ACC112 (cell line): ENCODE data around the gene ASB2.

Experiments
- H2AFZ ChIP-seq: fragments of 200-600 bp; sonication (generic); one replicate; pipeline ENCODE4 v1.6.0; 2017; ENCODE audit warnings: antibody characterized with exemption, low read length; ENCODE audit not compliant: unreplicated experiment
- H3K27ac ChIP-seq: fragments of 200-600 bp; sonication (generic); 2 replicates; pipeline ENCODE4 v1.5.1; 2014; ENCODE audit warnings: low read depth, mild to moderate bottlenecking, antibody characterized with exemption, low read length, moderate library complexity
- H3K27me3 ChIP-seq: fragments of 200-600 bp; sonication (generic); 2 replicates; pipeline ENCODE4 v1.6.1; 2014; ENCODE audit warnings: mild to moderate bottlenecking, antibody characterized with exemption, low read length, moderate library complexity, mixed read lengths; ENCODE audit not compliant: insufficient read depth
- H3K36me3 ChIP-seq: fragments of 200-600 bp; sonication (generic); 2 replicates; pipeline ENCODE4 v1.6.1; 2016; ENCODE audit warnings: mild to moderate bottlenecking, antibody characterized with exemption, low read length, moderate library complexity, mixed read lengths; ENCODE audit not compliant: insufficient read depth
- H3K4me1 ChIP-seq: fragments of 200-600 bp; sonication (generic); one replicate; pipeline ENCODE4 v1.6.1; 2016; ENCODE audit warnings: low read length, mixed read lengths; ENCODE audit not compliant: insufficient read depth, unreplicated experiment, control insufficient read depth
- H3K4me3 ChIP-seq: fragments of 200-600 bp; sonication (generic); 2 replicates; pipeline ENCODE4 v1.5.1; 2014; ENCODE audit warnings: mild to moderate bottlenecking, low read depth, low read length
- H3K79me2 ChIP-seq: fragments of 200-600 bp; sonication (generic); one replicate; pipeline ENCODE4 v1.6.0; 2016; ENCODE audit warnings: low read length; ENCODE audit not compliant: control insufficient read depth, unreplicated experiment, insufficient read depth

Gene ASB2

GRCh38 chr14:93917141-93917540, 59.2 kb downstream of the ASB2 start:
- no peaks in the 10 kb centered on the region for H3K79me2 ChIP-seq

GRCh38 chr14:93916498-93916897, 59.9 kb downstream of the ASB2 start:
- H3K4me1 ChIP-seq: no peaks in the 10 kb centered on the region
- no peak overlapping the region for H2AFZ ChIP-seq

More at GRCh38 chr14:93917141-93917540, 59.2 kb downstream of the ASB2 start:
- H3K36me3 ChIP-seq: no peaks in the 10 kb centered on the region
- no peak overlapping the region for H3K27ac ChIP-seq
- H2AFZ ChIP-seq: no peak overlapping the region
- peaks cover 60% of the 10 kb centered on the region; the same call in 1 of the 2 replicates for H3K27me3 ChIP-seq
- no peak overlapping the region for H3K4me3 ChIP-seq
- no peaks in the 10 kb centered on the region for H3K4me1 ChIP-seq

GRCh38 chr14:93915800-93916199, 60.6 kb downstream of the ASB2 start:
- Histone ChIP-seq H3K4me3 (no peak overlapping the region), H3K36me3 (no peaks in the 10 kb centered on the region), H3K79me2 (no peaks in the 10 kb centered on the region), H3K27ac (no peak overlapping the region), H3K27me3 (peaks cover 51% of the 10 kb centered on the region), H2AFZ (no peak overlapping the region), H3K4me1 (no peaks in the 10 kb centered on the region)

More at GRCh38 chr14:93916498-93916897, 59.9 kb downstream of the ASB2 start:
- Histone ChIP-seq H3K4me3 (no peak overlapping the region), H3K79me2 (no peaks in the 10 kb centered on the region), H3K36me3 (no peaks in the 10 kb centered on the region), H3K27me3 (peaks cover 57% of the 10 kb centered on the region; the same call in 1 of the 2 replicates), H3K27ac (no peak overlapping the region)

GRCh38 chr14:93915070-93915705, 61.2 kb downstream of the ASB2 start:
- Histone ChIP-seq H3K36me3 (no peaks in the 10 kb centered on the region), H3K27ac (no peak overlapping the region), H3K79me2 (no peaks in the 10 kb centered on the region), H2AFZ (no peak overlapping the region), H3K27me3 (peaks cover 48% of the 10 kb centered on the region), H3K4me3 (no peak overlapping the region), H3K4me1 (no peaks in the 10 kb centered on the region)

DNA sequence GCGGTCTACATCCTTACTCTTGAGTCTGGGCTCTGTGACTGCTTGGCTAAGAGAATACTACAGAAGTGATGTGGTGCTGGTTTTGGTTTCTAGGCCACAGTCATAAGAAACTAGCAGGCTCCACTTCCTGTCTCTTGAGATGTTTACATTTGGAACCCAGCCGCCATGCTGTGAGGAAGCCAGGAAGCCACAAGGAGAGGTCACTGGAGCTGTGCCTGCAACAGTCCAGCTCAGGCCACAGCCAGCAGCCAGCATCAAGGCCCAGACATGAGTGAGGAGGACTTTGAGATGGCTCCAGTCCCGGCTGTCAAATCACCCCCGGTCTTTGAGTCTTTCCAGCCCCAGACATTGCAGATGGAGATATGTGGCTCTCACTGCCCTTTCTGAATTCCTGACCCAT, 62.1 kb downstream of the ASB2 start:
- Histone ChIP-seq H3K79me2 (no peaks in the 10 kb centered on the region), H2AFZ (no peak overlapping the region), H3K4me1 (no peaks in the 10 kb centered on the region), H3K27me3 (peaks cover 50% of the 10 kb centered on the region), H3K36me3 (no peaks in the 10 kb centered on the region), H3K27ac (no peak overlapping the region), H3K4me3 (no peak overlapping the region)

DNA sequence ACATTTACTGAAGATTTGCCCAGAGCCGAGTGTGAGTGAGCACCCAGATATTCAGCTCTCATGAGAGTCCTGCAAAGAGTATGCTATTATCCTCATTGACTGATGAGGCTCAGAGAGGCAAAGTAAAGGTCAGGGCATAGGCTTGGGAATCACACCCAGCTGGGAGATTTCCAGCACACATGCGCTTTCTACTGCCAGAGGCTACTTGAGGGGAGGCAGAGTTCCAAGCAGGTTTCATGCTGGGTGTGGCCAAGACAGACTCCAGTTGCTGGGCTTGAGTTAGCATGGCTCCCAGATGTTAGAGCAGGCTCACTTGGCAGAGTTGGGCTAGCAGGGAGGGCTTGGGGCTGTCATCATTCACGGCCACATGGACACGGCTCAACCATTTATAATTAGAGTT, 63.6 kb downstream of the ASB2 start:
- H3K4me1 ChIP-seq: no peaks in the 10 kb centered on the region

DNA sequence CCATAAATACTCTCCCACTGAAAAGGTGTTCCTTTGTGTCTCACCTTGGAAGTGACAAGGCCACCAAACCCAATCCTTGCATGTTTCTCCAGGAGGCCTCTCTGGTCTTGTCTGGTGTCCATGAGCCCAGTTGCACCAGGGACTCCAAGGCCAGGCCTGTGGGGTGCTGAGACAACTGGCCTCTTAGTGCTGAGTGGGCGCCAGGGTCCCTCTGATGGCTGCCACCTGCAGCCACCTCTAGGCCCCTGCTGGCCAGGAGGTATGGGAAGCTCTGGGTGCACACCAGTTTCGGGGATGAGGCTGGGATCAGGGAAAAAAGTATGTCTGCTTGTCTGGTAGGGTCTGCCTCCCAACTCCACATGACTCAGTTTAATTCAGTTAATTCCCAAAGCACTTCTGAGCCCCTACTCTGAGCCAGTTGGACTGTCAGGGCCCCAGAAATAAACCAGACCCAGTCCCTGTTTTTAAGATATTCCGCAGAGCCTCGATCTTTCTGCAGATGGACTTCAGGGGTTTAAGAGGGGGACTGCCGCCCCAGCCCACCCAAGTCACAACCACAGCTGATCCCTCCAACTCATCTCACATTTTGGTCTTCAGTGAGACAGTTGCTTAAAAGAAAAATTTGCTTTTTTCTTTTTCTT, 64.3 kb downstream of the ASB2 start:
- H3K4me1 ChIP-seq: no peaks in the 10 kb centered on the region
- no peaks in the 10 kb centered on the region for H3K36me3 ChIP-seq
- H3K4me3 ChIP-seq: no peak overlapping the region
- H2AFZ ChIP-seq: no peak overlapping the region
- no peaks in the 10 kb centered on the region for H3K79me2 ChIP-seq
- H3K27me3 ChIP-seq: peaks cover 53% of the 10 kb centered on the region
- no peak overlapping the region for H3K27ac ChIP-seq

More for the DNA sequence above, 63.6 kb downstream of the ASB2 start:
- Histone ChIP-seq H3K79me2 (no peaks in the 10 kb centered on the region), H3K4me3 (no peak overlapping the region), H2AFZ (no peak overlapping the region), H3K36me3 (no peaks in the 10 kb centered on the region), H3K27me3 (peaks cover 49% of the 10 kb centered on the region), H3K27ac (no peak overlapping the region)

- Histone ChIP-seq H3K79me2 (no peaks in the 10 kb centered on the region), H3K4me1 (no peaks in the 10 kb centered on the region), H3K27ac (no peak overlapping the region), H2AFZ (no peak overlapping the region), H3K27me3 (peaks cover 43% of the 10 kb centered on the region), H3K4me3 (no peak overlapping the region), H3K36me3 (no peaks in the 10 kb centered on the region)
Measured at GRCh38 chr14:93909429-93910128, 66.8 kb downstream of the ASB2 start.

GRCh38 chr14:93906341-93907329, 69.7 kb downstream of the ASB2 start:
- Histone ChIP-seq H3K27me3 (peaks cover 51% of the 10 kb centered on the region), H2AFZ (peak overlapping the region; percentile 73)

DNA sequence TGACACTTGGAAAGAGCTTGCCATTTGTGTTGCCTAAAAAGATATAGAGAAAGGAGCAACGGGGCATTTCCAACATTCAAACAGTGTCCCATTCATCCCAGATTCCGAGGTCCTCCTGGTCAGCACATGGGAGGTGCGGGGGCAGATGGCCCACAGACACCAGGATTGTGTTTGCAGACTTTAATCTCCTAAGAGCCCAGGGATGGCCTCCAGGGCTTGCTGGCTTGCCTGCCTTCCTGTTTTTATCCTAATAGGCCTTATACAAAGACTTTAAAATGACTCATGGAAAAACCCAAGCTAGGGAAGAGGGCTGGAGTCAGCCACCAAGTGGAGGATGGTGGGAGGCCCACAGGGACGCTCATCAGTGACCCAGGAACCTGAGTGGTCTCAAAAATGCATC, 70.7 kb downstream of the ASB2 start:
- no peaks in the 10 kb centered on the region for H3K36me3 ChIP-seq
- no peak overlapping the region for H3K4me3 ChIP-seq
- peaks cover 51% of the 10 kb centered on the region for H3K27me3 ChIP-seq
- H3K4me1 ChIP-seq: no peaks in the 10 kb centered on the region
- H3K27ac ChIP-seq: no peak overlapping the region
- no peaks in the 10 kb centered on the region for H3K79me2 ChIP-seq
- no peak overlapping the region for H2AFZ ChIP-seq

More at GRCh38 chr14:93906341-93907329, 69.7 kb downstream of the ASB2 start:
- H3K4me1 ChIP-seq: no peaks in the 10 kb centered on the region
- no peak overlapping the region for H3K4me3 ChIP-seq
- H3K79me2 ChIP-seq: no peaks in the 10 kb centered on the region
- H3K27ac ChIP-seq: no peak overlapping the region
- no peaks in the 10 kb centered on the region for H3K36me3 ChIP-seq
